LNCaP clone FGC (cell line): Measurements from ENCODE around the gene SCAANT1.
A peak's percentile ranks its signal among the peaks of the same experiment; 100 is the strongest.

Experiments
- DNase-seq: peaks from one replicate; pipeline ENCODE4 v3.0.0-alpha.2; 2011; ENCODE audit warnings: low read depth
- H3K4me3 ChIP-seq: 2 replicates; pipeline ENCODE4 v1.5.1; 2011; ENCODE audit warnings: mild to moderate bottlenecking, low read depth, low read length, control low read depth
- TF ChIP-seq, protein P1 (sequence below): IDR thresholded peaks from 2 replicates; pipeline ENCODE4 v1.5.1; 2012; ENCODE audit warnings: mild to moderate bottlenecking; ENCODE audit not compliant: control insufficient read depth, insufficient read depth; ENCODE audit errors: extremely low read depth

Gene SCAANT1

DNA sequence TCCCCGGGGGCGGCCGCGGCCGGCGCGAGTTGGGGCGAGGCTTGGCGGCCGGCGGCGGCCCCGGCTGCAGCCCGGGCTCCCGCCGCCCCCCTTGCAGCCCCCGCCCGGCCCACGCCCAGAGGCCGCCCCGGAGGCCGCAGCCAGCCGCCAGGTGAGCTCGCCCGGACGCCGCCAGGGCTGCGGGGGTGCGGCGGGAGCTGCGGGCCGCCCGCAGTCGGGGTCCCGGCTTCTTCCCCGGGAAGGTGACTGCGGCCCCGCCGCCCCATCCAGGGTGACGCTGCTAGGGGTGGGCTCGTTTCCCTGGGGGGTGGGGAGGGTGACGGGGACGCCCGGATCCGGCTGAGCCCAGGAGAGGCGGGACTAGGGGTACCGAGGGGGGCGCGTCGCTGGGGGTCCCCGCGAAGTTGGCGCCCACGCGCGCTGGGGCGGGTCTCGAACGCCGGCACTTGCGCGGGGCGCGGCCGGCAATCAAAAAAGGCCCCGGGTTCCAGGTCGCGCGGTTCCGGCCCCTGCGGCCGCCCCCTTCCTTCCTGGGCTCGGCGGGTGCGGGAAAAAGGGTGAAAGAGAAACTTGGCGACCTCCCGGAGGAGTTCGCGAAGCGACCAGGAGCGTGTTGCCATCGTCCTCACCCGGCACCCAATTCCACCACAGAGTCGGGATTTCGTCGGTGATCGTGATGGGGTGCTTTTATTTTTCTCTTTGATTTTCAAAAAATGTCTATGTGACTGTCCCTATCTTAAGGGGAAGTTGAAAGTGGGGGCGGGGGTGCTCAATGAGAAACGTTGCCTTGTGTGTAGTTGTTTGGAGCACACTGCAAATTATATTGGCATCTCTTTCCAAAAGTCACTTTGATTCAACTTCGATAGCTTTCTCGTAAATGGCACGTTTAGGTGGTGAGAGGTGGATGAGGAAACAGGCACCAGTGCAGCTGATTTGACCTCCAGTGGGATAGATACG, 47.9 kb downstream of the SCAANT1 start:
- TF ChIP-seq, protein P1, sequence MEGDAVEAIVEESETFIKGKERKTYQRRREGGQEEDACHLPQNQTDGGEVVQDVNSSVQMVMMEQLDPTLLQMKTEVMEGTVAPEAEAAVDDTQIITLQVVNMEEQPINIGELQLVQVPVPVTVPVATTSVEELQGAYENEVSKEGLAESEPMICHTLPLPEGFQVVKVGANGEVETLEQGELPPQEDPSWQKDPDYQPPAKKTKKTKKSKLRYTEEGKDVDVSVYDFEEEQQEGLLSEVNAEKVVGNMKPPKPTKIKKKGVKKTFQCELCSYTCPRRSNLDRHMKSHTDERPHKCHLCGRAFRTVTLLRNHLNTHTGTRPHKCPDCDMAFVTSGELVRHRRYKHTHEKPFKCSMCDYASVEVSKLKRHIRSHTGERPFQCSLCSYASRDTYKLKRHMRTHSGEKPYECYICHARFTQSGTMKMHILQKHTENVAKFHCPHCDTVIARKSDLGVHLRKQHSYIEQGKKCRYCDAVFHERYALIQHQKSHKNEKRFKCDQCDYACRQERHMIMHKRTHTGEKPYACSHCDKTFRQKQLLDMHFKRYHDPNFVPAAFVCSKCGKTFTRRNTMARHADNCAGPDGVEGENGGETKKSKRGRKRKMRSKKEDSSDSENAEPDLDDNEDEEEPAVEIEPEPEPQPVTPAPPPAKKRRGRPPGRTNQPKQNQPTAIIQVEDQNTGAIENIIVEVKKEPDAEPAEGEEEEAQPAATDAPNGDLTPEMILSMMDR, result no peak
- no peak for DNase-seq
- H3K4me3 ChIP-seq, result peak overlapping the region; percentile 79

DNA sequence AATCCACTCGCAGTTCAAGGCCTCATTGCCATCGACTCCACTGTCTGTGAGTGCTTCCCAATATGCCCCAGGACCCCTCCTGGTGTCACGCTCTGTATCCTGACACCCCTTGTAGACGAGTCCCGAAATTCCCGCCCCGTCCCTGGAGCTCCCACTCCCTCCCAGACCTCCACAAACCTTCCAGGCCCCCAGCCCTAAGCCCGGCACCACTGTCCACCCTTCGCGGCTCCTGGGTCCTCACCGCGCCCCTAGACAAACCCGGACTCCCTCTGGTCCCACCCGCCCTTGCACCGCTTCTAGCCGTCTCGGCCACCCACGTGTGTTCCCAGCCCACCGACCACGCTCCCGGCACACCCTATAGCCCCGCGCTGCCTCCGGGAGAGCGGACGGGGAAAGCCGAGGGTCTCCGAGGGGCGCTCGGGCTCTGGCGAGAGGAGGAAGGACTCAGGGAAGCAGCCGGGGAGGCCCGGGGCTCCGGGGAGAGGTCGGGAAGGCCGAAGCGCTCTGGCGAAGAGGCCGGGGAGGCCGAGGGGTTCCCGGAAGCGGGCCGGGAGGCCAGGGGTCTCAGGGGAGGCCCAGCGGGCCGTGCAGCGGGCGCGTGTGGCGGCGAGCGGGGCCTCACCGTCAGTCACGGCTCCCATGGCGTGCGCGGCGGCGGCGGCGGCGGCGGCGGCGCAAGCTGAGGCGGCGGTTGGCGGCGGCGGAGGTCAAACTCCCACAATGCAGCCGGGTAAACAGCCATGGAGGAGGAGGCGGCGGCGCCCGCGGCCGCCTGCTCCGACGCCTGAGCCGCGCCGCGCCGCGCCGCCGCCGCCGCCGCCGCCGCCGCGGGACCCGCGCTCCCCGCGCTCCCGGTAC, 48.8 kb downstream of the SCAANT1 start, which contains the start of the genes ATXN7 and THOC7:
Gene ATXN7, plus strand, starts transcription at position 718 of the 858 bp plus-strand sequence. CDS start 48,732 bp downstream, outside the sequence.
Gene THOC7, minus strand, starts transcription at position 656 of the 858 bp plus-strand sequence. Its CDS starts 15 bp downstream, at position 641.
- TF ChIP-seq, protein P1, result no peak
- DNase-seq, result no peak

DNA sequence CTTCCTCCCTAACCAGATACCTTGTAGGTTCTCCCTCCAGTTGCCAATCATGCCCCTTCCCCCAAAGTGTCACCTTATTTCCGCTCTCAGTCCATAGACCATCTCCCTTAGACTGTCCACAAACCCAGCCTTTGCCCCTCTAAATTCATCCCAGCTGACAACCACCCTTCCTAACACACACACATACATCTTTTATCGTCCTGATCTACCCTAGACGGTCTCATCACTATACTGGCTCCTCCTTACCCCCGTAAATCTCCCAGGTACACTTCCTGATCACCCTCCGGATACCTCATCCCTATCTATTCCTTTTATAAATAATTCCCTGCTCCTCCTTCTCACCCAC, 49.4 kb downstream of the SCAANT1 start:
- TF ChIP-seq, protein P1, result no peak

More for the DNA sequence above, 48.8 kb downstream of the SCAANT1 start, which contains the start of the genes ATXN7 and THOC7:
- peak within 1 kb of the TSS; percentile 86 for H3K4me3 ChIP-seq

More for the DNA sequence above, 49.4 kb downstream of the SCAANT1 start:
- DNase-seq, result no peak
- peak overlapping the region; percentile 86 for H3K4me3 ChIP-seq
